Central memory CD8-positive, alpha-beta T cell (primary cell): ENCODE measurements around the gene SMIM31.

Experiments
- ATAC-seq: fragments of 150-1000 bp; cut with Tn5 transposase; replicated peaks from 2 replicates; pipeline ENCODE4 v1.10.0; 2022; ENCODE audit warnings: mild to moderate bottlenecking, moderate FRiP score, moderate number of reproducible peaks; ENCODE audit not compliant: poor library complexity, severe bottlenecking; ENCODE audit errors: extremely low read depth
- DNase-seq, 2 donors: peaks; one replicate each; pipeline ENCODE4 v3.0.0; 2021; ENCODE audit warnings: low spot score in 2 of 2
- H3K27ac Mint-ChIP-seq: one replicate; pipeline ENCODE4 v1.8.0; 2022; ENCODE audit warnings: low read depth, mild to moderate bottlenecking, moderate library complexity, mixed read lengths
- H3K27me3 Mint-ChIP-seq: one replicate; pipeline ENCODE4 v1.8.0; 2022; ENCODE audit warnings: mixed read lengths
- H3K36me3 Mint-ChIP-seq: one replicate; pipeline ENCODE4 v1.8.0; 2022; ENCODE audit warnings: mild to moderate bottlenecking, moderate library complexity, mixed read lengths; ENCODE audit not compliant: insufficient read depth
- H3K4me1 Mint-ChIP-seq: one replicate; pipeline ENCODE4 v1.8.0; 2022; ENCODE audit warnings: mixed read lengths
- H3K4me3 Mint-ChIP-seq: one replicate; pipeline ENCODE4 v1.8.0; 2022; ENCODE audit warnings: mild to moderate bottlenecking, moderate library complexity, mixed read lengths
- H3K9me3 Mint-ChIP-seq: one replicate; pipeline ENCODE4 v1.8.0; 2022; ENCODE audit warnings: mixed read lengths

The SMIM31 gene

GRCh38 chr4:164800786-164801185, 46.9 kb downstream of the SMIM31 start:
- ATAC-seq (no peak), DNase-seq (no peak)
- Mint-ChIP-seq H3K27ac (no peak overlapping the region), H3K9me3 (no peaks in the 10 kb centered on the region), H3K36me3 (no peaks in the 10 kb centered on the region), H3K4me1 (no peaks in the 10 kb centered on the region), H3K27me3 (no peaks in the 10 kb centered on the region), H3K4me3 (no peak overlapping the region)

GRCh38 chr4:164802301-164802901, 48.5 kb downstream of the SMIM31 start:
- no peak overlapping the region for H3K27ac Mint-ChIP-seq
- ATAC-seq (no peak), DNase-seq (no peak)
- no peaks in the 10 kb centered on the region for H3K9me3 Mint-ChIP-seq
- no peaks in the 10 kb centered on the region for H3K4me1 Mint-ChIP-seq
- H3K27me3 Mint-ChIP-seq: no peaks in the 10 kb centered on the region
- no peak overlapping the region for H3K4me3 Mint-ChIP-seq
- no peaks in the 10 kb centered on the region for H3K36me3 Mint-ChIP-seq

GRCh38 chr4:164803702-164804101, 49.8 kb downstream of the SMIM31 start:
- DNase-seq (no peak), ATAC-seq (no peak)
- Mint-ChIP-seq H3K27ac (no peak overlapping the region), H3K9me3 (no peaks in the 10 kb centered on the region), H3K4me3 (no peak overlapping the region), H3K36me3 (no peaks in the 10 kb centered on the region), H3K4me1 (no peaks in the 10 kb centered on the region), H3K27me3 (no peaks in the 10 kb centered on the region)

- H3K4me3 Mint-ChIP-seq: no peak overlapping the region
Observed at GRCh38 chr4:164807611-164808010, 53.7 kb downstream of the SMIM31 start.

GRCh38 chr4:164813554-164813953, 59.6 kb downstream of the SMIM31 start:
- H3K9me3 Mint-ChIP-seq: peaks cover 5% of the 10 kb centered on the region
- no peaks in the 10 kb centered on the region for H3K36me3 Mint-ChIP-seq
- H3K27me3 Mint-ChIP-seq: no peaks in the 10 kb centered on the region
- ATAC-seq (no peak), DNase-seq (no peak)
- H3K4me3 Mint-ChIP-seq: no peak overlapping the region
- H3K4me1 Mint-ChIP-seq: no peaks in the 10 kb centered on the region
- H3K27ac Mint-ChIP-seq: no peak overlapping the region

More at GRCh38 chr4:164807611-164808010, 53.7 kb downstream of the SMIM31 start:
- Mint-ChIP-seq H3K9me3 (no peaks in the 10 kb centered on the region), H3K36me3 (no peaks in the 10 kb centered on the region), H3K27ac (no peak overlapping the region), H3K4me1 (no peaks in the 10 kb centered on the region), H3K27me3 (no peaks in the 10 kb centered on the region)
- ATAC-seq (no peak), DNase-seq (no peak)

- no peak for ATAC-seq
- H3K4me3 Mint-ChIP-seq: no peak overlapping the region
- no peaks in the 10 kb centered on the region for H3K4me1 Mint-ChIP-seq
- H3K27ac Mint-ChIP-seq: no peak overlapping the region
- no peak for DNase-seq
- H3K9me3 Mint-ChIP-seq: peaks cover 5% of the 10 kb centered on the region
- no peaks in the 10 kb centered on the region for H3K27me3 Mint-ChIP-seq
- no peaks in the 10 kb centered on the region for H3K36me3 Mint-ChIP-seq
Observed at GRCh38 chr4:164815711-164816110, 61.8 kb downstream of the SMIM31 start.

GRCh38 chr4:164819366-164819765, 65.4 kb downstream of the SMIM31 start:
- H3K4me1 Mint-ChIP-seq: no peaks in the 10 kb centered on the region
- peaks cover 5% of the 10 kb centered on the region for H3K9me3 Mint-ChIP-seq
- H3K27ac Mint-ChIP-seq: no peak overlapping the region
- H3K4me3 Mint-ChIP-seq: no peak overlapping the region
- H3K36me3 Mint-ChIP-seq: no peaks in the 10 kb centered on the region
- ATAC-seq: no peak
- no peak for DNase-seq
- peaks cover 24% of the 10 kb centered on the region for H3K27me3 Mint-ChIP-seq

- DNase-seq: no peak
- no peak for ATAC-seq
- no peaks in the 10 kb centered on the region for H3K4me1 Mint-ChIP-seq
- no peak overlapping the region for H3K27ac Mint-ChIP-seq
- no peaks in the 10 kb centered on the region for H3K9me3 Mint-ChIP-seq
- H3K36me3 Mint-ChIP-seq: no peaks in the 10 kb centered on the region
- peaks cover 24% of the 10 kb centered on the region for H3K27me3 Mint-ChIP-seq
- H3K4me3 Mint-ChIP-seq: no peak overlapping the region
Observed at GRCh38 chr4:164821711-164822110, 67.8 kb downstream of the SMIM31 start.

- no peaks in the 10 kb centered on the region for H3K4me1 Mint-ChIP-seq
- no peak for DNase-seq
- no peak overlapping the region for H3K4me3 Mint-ChIP-seq
- no peaks in the 10 kb centered on the region for H3K9me3 Mint-ChIP-seq
- no peak overlapping the region for H3K27ac Mint-ChIP-seq
- ATAC-seq: no peak
- H3K27me3 Mint-ChIP-seq: peaks cover 24% of the 10 kb centered on the region
- no peaks in the 10 kb centered on the region for H3K36me3 Mint-ChIP-seq
Observed at GRCh38 chr4:164824581-164824980, 70.7 kb downstream of the SMIM31 start.

GRCh38 chr4:164828955-164829354, 75.0 kb downstream of the SMIM31 start:
- Mint-ChIP-seq H3K27me3 (no peaks in the 10 kb centered on the region), H3K9me3 (no peaks in the 10 kb centered on the region), H3K36me3 (no peaks in the 10 kb centered on the region), H3K27ac (no peak overlapping the region), H3K4me1 (no peaks in the 10 kb centered on the region), H3K4me3 (no peak overlapping the region)
- DNase-seq (no peak), ATAC-seq (no peak)

GRCh38 chr4:164846566-164846965, 92.6 kb downstream of the SMIM31 start:
- no peak for ATAC-seq
- H3K4me3 Mint-ChIP-seq: no peak overlapping the region
- H3K9me3 Mint-ChIP-seq: no peaks in the 10 kb centered on the region
- H3K27ac Mint-ChIP-seq: no peak overlapping the region
- no peaks in the 10 kb centered on the region for H3K36me3 Mint-ChIP-seq
- H3K27me3 Mint-ChIP-seq: peaks cover 5% of the 10 kb centered on the region
- DNase-seq: no peak
- no peaks in the 10 kb centered on the region for H3K4me1 Mint-ChIP-seq

- H3K27me3 Mint-ChIP-seq: peaks cover 5% of the 10 kb centered on the region
- H3K4me3 Mint-ChIP-seq: no peak overlapping the region
- no peaks in the 10 kb centered on the region for H3K36me3 Mint-ChIP-seq
- no peak overlapping the region for H3K27ac Mint-ChIP-seq
- no peaks in the 10 kb centered on the region for H3K9me3 Mint-ChIP-seq
- DNase-seq: no peak
- ATAC-seq: no peak
- H3K4me1 Mint-ChIP-seq: no peaks in the 10 kb centered on the region
Observed at GRCh38 chr4:164847016-164847415, 93.1 kb downstream of the SMIM31 start.

- no peak for DNase-seq
- no peak overlapping the region for H3K27ac Mint-ChIP-seq
- H3K4me3 Mint-ChIP-seq: no peak overlapping the region
- H3K4me1 Mint-ChIP-seq: no peaks in the 10 kb centered on the region
- no peaks in the 10 kb centered on the region for H3K36me3 Mint-ChIP-seq
- ATAC-seq: no peak
- peaks cover 3% of the 10 kb centered on the region for H3K27me3 Mint-ChIP-seq
- no peaks in the 10 kb centered on the region for H3K9me3 Mint-ChIP-seq
Observed at GRCh38 chr4:164847967-164848649, 94.2 kb downstream of the SMIM31 start.
